Tibial nerve (tissue), 4 donors: Measurements from ENCODE around the gene RPL35. TPM values are rescaled to one million over a fixed set of nuclear protein-coding genes. Genes with fewer than 3 reads are reported as not detected.
"Not testable (repeated sequence)": the region's sequence is repeated elsewhere in the genome, so short reads cannot be mapped to it uniquely, and the experiment has no call there.

Experiments
- DNase-seq, 2 donors: peaks; one replicate each; pipeline ENCODE4 v3.0.0-alpha.2; 2019; ENCODE audit warnings: low spot score in 2 of 2
- H3K27ac ChIP-seq, 4 donors: fragments of 200-600 bp; sonication (generic) in 3 of 4; one replicate each; pipeline ENCODE4 v1.5.1; 2017 to 2019; ENCODE audit warnings: mild to moderate bottlenecking in 1 of 4
- H3K27me3 ChIP-seq, 2 donors: fragments of 200-600 bp; sonication (generic) in 1 of 2; one replicate each; pipeline versions ENCODE4 v1.5.1 to v1.6.0; 2017 to 2019
- H3K36me3 ChIP-seq, 3 donors: fragments of 200-600 bp; sonication (generic); one replicate each; pipeline ENCODE4 v1.5.1; 2018 to 2019
- H3K4me1 ChIP-seq, 4 donors: fragments of 200-600 bp; sonication (generic) in 3 of 4; one replicate each; pipeline ENCODE4 v1.5.1; 2017 to 2019
- H3K4me3 ChIP-seq, 4 donors: fragments of 200-600 bp; sonication (generic) in 3 of 4; one replicate each; pipeline ENCODE4 v1.5.1; 2017 to 2019; ENCODE audit warnings: mild to moderate bottlenecking in 1 of 4, moderate library complexity in 1 of 4
- H3K9me3 ChIP-seq, 4 donors: fragments of 200-600 bp; sonication (generic) in 3 of 4; one replicate each; pipeline ENCODE4 v1.5.1; 2017 to 2019
- EP300 ChIP-seq, 2 donors: sonication (generic); formaldehyde crosslinking; IDR thresholded peaks; one replicate each; pipeline ENCODE4 v1.6.1; 2017; ENCODE audit warnings: antibody characterized with exemption in 2 of 2, mild to moderate bottlenecking in 1 of 2
- POLR2A ChIP-seq, 2 donors: fragments of 450-650 bp; IDR thresholded peaks; one replicate each; pipeline ENCODE4 v1.6.1; 2017; ENCODE audit warnings: antibody characterized with exemption in 2 of 2, mild to moderate bottlenecking in 2 of 2, moderate library complexity in 2 of 2
- WGBS, 2 donors: methylation state at CpG; one replicate each; pipeline ENCODE4 v1.1.5; 2018; 5-methylcytosine and 5-hydroxymethylcytosine counted together
- total RNA-seq, 4 donors: library from RNA; depleted of rRNA; stranded (reverse); fragments of >200 nt; gene quantifications; one replicate each; pipeline ENCODE4 v1.1.0, GENCODE V29; 2016
- TF ChIP-seq, protein P1 (sequence below), 5 experiments: fragments of 200-600 bp in 3 of 5; fragments of 450-650 bp in 2 of 5; sonication (generic) in 3 of 5; IDR thresholded peaks; one replicate each; pipeline ENCODE4 v1.5.1; 2016 to 2019; ENCODE audit warnings: antibody characterized with exemption in 5 of 5, mild to moderate bottlenecking in 3 of 5, moderate library complexity in 2 of 5

The RPL35 gene
- total RNA-seq, 4 donors from 2014 or later, result 1,854 to 2,171 (median 1,912) TPM

DNA sequence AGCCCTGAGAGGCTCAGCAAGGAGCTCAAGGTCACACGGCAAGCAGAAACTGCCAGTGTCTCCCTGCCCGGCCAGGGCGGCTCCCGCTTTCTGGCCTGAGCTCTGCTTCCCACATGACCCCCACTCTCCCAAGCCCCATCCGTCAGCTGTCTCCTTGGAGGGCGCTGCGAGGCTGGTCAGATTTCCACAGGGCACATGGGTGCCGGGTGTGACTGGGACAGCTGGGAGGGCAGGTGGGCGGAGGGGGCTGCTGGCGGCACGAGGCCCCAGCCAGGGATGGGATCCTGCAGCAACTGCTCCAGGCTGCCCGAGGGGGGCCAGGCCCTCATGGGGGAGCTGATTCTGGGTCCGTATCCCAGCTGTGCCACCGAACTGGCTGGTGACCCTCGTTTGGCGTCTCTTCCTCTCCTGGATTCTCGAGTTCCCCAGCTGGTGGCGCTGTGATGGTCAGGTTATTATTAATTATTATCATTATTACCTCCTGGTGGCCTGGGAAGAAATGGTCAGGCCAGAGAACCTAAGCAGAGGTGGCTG is 21.4 kb downstream of the RPL35 start:
- TF ChIP-seq EP300 (IDR thresholded peaks at IDR 0.05) (no peak), POLR2A (IDR thresholded peaks at IDR 0.05) (no peak)
- TF ChIP-seq, protein P1, sequence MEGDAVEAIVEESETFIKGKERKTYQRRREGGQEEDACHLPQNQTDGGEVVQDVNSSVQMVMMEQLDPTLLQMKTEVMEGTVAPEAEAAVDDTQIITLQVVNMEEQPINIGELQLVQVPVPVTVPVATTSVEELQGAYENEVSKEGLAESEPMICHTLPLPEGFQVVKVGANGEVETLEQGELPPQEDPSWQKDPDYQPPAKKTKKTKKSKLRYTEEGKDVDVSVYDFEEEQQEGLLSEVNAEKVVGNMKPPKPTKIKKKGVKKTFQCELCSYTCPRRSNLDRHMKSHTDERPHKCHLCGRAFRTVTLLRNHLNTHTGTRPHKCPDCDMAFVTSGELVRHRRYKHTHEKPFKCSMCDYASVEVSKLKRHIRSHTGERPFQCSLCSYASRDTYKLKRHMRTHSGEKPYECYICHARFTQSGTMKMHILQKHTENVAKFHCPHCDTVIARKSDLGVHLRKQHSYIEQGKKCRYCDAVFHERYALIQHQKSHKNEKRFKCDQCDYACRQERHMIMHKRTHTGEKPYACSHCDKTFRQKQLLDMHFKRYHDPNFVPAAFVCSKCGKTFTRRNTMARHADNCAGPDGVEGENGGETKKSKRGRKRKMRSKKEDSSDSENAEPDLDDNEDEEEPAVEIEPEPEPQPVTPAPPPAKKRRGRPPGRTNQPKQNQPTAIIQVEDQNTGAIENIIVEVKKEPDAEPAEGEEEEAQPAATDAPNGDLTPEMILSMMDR (IDR thresholded peaks at IDR 0.05), result peak in 2 of 5 experiments; percentile 13 to 28

DNA sequence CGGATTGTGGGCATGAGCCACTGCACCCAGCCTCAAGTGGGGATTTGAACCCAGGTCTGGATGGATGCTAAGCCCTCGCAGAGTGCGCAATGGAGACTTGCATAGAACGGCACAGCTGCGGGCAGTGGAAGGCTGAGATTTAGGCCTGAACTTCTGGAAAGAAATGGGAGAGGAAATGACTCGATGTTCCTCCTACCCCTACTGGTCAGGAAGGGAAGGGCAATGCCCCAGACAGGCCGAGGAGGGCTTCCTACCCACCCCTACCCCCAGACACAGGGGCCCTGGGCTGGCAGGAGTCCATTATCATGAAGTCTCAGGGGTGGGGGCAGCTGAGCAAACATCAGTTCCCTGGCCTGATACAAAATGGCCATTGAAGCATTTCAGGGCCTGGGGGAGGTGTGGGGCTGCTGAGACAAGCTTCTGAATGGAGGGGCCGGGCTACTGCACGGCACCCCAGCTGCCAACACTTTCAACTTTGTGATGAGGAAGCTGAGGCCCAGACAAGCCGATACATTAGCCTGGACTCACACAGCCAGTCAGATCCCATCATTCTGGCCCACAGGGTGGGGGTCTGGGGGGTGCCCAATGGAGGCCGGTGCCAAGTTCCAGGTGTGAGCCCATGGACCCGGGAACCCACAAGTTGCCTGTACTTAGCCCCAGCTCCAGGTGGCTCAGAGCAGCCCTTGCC is 22.0 kb downstream of the RPL35 start:
- no peak for DNase-seq
- H3K36me3 ChIP-seq, result no peaks in the 10 kb centered on the region
- no peak overlapping the region for H3K4me3 ChIP-seq
- TF ChIP-seq, protein P1 (IDR thresholded peaks at IDR 0.05), result peak; percentile 10 to 60 (median 50)
- TF ChIP-seq EP300 (IDR thresholded peaks at IDR 0.05) (no peak), POLR2A (IDR thresholded peaks at IDR 0.05) (no peak)
- no peaks in the 10 kb centered on the region for H3K9me3 ChIP-seq
- peaks cover 0 to 25% (median 5%) of the 10 kb centered on the region in 4 donors for H3K4me1 ChIP-seq
- H3K27me3 ChIP-seq, result no peaks in the 10 kb centered on the region
- WGBS, 2 donors, result 54 to 58% methylated on average over 10 to 12 of the region's 12 CpGs
- peak overlapping the region in 2 of 4 donors; percentile 2 to 54 for H3K27ac ChIP-seq

More for the DNA sequence above, 21.4 kb downstream of the RPL35 start:
- Histone ChIP-seq H3K4me3 (no peak overlapping the region), H3K4me1 (peaks cover 0 to 18% (median 2%) of the 10 kb centered on the region in 4 donors), H3K9me3 (no peaks in the 10 kb centered on the region), H3K27ac (peak overlapping the region in 2 of 4 donors; percentile 2 to 54), H3K36me3 (no peaks in the 10 kb centered on the region), H3K27me3 (no peaks in the 10 kb centered on the region)
- no peak for DNase-seq
- WGBS, 2 donors, result 69 to 70% methylated on average over 13 to 18 of the region's 18 CpGs

DNA sequence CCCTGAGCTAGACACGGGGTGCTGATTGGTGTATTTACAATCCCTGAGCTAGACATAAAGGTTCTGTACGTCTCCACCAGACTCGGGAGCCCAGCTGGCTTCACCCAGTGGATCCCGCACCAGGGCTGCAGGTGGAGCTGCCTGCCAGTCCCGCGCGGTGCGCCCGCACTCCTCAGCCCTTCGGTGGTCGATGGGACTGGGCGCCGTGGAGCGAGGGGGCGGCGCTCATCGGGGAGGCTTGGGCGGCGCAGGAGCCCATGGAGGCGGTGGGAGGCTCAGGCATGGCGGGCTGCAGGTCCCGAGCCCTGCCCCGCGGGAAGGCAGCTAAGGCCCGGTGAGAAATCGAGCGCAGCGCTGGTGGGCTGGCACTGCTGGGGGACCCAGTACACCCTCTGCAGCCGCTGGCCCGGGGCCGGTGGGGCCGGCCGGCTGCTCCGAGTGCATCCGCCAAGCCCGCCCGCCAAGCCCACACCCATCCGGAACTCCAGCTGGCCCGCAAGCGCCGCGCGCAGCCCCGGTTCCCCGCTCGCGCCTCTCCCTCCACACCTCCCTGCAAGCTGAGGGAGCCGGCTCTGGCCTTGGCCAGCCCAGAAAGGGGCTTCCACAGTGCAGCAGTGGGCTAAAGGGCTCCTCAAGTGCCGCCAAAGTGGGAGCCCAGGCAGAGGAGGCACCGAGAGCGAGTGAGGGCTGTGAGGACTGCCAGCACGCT is 23.0 kb downstream of the RPL35 start:
- H3K4me3 ChIP-seq, result peak overlapping the region in 1 of 4 donors; percentile 26
- not testable (repeated sequence) for DNase-seq
- WGBS, 2 donors, result 78 to 86% methylated on average over 15 to 31 of the region's 52 CpGs

DNA sequence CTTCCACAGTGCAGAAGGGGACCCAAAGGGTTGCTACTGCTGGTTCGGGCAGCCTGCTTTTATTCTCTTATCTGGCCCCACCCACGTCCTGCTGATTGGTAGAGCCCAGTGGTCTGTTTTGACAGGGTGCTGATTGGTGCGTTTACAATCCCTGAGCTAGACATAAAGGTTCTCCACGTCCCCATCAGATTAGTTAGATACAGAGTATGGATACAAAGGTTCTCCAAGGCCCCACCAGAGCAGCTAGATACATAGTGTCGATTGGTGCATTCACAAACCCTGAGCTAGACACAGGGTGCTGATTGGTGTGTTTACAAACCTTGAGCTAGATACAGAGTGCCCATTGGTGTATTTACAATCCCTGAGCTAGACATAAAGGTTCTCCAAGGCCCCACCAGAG is 23.6 kb downstream of the RPL35 start:
- not testable (repeated sequence) for DNase-seq, H3K9me3 ChIP-seq, H3K27ac ChIP-seq, H3K27me3 ChIP-seq, H3K4me3 ChIP-seq, H3K36me3 ChIP-seq
- H3K4me1 ChIP-seq, result peaks cover 0 to 35% (median 11%) of the 10 kb centered on the region in 4 donors
- 66 to 70% methylated on average over 4 to 5 of the region's 5 CpGs for whole genome bisulfite sequencing, 2 donors

More for the DNA sequence above, 23.0 kb downstream of the RPL35 start:
- not testable (repeated sequence) for H3K27ac ChIP-seq, H3K27me3 ChIP-seq, H3K9me3 ChIP-seq, H3K36me3 ChIP-seq
- H3K4me1 ChIP-seq, result peaks cover 0 to 35% (median 11%) of the 10 kb centered on the region in 4 donors

DNA sequence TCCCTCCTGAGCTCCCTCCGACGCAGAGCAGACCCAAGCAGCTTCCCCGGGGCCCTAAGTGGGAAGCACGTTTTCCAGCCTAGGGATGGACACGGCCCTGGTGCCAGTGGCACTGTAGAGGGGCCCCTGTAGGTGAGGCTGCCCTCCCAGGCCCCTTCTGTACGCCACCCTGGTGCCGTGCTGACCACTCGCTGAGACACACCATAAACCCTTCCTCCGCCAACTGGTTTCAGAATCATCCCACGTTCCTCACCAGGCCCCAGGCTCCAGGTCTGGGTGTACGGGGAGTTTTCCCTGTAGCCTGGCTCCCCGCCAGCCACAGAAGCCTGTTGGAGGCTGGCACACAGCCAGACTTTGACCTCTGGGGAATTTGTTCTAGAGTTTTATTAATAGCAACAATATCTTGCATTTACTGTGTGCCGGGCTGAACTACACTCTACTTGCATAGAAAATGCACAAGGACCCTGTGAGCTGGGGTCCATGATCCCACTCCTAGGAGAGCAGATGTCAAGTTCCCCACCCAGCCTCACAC is 26.7 kb downstream of the RPL35 start:
- H3K9me3 ChIP-seq, result no peaks in the 10 kb centered on the region
- WGBS, 2 donors, result 27 to 42% methylated on average over 6 of the region's 13 CpGs
- peak overlapping the region; percentile 12 to 85 (median 52) for H3K27ac ChIP-seq
- H3K27me3 ChIP-seq, result no peaks in the 10 kb centered on the region
- TF ChIP-seq EP300 (IDR thresholded peaks at IDR 0.05) (peak in 1 of 2 donors; percentile 42), POLR2A (IDR thresholded peaks at IDR 0.05) (no peak)
- TF ChIP-seq, protein P1 (IDR thresholded peaks at IDR 0.05), result no peak
- H3K4me1 ChIP-seq, result peaks cover 0 to 52% (median 18%) of the 10 kb centered on the region in 4 donors
- no peak overlapping the region for H3K4me3 ChIP-seq
- H3K36me3 ChIP-seq, result no peaks in the 10 kb centered on the region
- DNase-seq, result peak; percentile 72 to 74
